ENCODE data around the gene TRIM3.

The TRIM3 gene

DNA sequence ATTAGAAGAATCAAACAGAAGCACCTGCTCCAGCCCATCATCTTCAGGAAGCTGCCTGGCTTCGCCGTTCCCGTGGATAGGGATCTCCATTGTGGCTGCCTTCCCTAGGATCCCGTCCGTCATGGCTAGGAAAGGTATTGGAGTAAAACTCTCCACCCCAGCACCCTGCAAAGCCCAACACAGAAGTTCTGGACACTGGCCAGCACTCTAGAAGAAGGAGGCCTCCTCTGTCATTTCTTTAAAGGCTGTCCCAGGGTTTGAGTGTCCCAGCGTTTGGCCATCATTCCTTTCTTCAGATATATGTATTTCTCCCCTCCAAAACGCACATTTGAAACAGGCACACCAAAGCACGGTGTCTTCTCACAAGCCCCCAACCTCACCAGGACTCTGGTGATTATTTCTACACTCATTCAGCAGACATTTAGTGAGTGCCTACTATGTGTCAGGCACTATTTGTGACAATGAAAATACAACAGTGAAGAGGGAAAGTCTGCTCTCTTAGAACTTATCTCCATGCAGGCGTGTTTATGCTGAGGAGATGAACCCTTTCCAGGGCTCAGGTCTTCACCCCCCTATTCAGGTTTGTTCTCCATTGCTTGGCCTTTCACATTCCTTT, 6.7 kb upstream of the TRIM3 start:
- DNase-seq: no peak

DNA sequence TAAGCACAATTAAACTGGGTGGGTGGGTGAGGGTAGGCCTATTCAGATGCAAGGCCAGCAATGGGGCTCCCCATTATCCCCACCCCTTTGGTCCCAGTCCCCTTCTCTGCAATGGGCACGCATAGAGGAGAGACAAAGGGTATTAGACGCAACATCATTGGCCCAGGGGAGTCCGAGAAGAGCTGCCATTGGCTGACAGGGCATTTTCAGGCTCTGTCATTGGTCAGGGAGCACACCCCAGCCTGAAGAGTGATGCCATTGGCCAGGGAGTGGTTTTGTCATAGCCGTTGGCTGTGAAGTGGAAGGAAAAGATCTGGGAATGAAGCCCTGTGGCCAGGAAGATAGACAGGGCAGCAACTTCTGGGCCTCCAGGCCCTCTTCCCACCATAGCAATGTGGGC, 2.8 kb upstream of the TRIM3 start:
- no peak for DNase-seq

DNA sequence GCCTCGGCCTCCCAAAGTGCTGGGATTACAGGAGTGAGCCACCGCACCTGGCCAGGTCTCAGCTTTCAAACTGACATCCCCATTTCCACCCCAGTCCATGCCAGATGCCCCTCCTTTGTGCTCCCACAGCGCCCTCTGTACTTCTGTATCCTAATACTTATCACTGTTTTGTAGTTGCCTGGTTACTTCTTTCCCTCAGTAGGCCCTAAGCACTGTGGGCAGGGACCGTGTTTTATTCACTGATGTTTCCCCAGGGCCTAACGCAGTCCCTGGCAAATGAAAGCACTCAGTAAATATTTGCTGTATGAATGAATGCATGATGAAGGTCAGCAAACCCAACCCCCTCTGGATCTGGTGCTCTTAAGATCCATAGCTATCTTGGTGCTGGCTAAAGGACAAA, 2.2 kb upstream of the TRIM3 start:
- DNase-seq: no peak

GRCh38 chr11:6474806-6475500, 1.2 kb upstream of the TRIM3 start:
- no peak for DNase-seq

GRCh38 chr11:6474413-6474792, 662 bp upstream of the TRIM3 start:
- no peak for DNase-seq

- DNase-seq: no peak
These were observed 807 bp downstream of the TRIM3 start for GRCh38 chr11:6472934-6473333.

DNA sequence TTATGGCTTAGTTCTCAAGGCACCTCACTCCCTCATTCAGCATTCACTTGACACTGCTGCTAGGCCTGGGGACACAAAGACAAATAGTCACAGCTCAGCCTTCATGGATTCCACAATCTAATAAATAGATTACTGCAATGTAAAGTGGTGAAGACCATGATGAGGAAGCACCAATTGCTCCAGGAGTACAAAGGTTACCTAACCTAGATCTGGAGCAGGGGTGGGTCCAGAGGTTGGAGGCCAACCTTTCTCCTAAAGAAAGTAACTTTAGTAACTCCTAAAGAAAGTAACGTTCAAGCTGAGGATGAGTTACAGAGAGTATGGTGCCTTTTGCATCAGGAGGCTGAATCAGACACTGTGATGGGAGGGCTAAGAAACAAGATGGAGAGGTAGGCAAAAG, 4.1 kb downstream of the TRIM3 start:
- DNase-seq: no peak

DNA sequence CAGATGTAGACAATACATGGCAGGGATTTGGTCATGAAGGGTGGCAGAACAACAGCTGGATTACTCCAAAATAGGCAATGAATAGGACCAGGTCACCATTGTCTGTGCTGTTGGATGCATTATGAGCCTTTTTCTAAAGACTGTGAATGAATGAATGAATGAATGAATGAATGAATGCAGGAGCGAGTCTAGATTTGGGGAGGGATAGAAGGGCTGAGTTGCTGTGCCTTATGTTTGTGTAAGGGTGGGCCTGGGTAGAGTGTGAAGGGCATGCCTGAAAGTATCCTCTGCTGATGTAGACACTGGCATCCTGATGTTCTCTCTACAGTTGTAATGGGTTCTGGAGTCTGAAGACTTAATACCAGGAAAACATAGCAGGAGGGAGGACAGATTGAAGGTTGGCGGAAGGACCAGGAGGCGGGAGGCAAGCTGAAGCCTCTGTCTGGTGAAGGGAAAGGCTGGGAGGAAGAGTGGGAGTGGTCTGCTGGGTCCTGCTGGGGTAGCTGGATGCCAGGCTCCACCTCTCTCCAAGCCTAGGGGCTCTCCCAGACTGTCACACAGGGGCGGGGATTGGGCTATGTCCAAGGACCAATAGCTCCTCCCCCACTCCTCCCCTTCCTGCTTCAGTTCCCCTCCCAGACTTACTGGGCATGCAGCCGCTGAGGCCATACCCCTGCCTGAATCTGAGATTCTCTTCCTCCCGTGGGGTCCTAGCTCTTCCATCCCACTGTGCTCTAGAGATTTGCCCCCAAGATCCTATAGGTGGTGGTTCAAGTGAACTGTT, 4.8 kb downstream of the TRIM3 start:
- no peak for DNase-seq

GRCh38 chr11:6459099-6459450, 14.7 kb downstream of the TRIM3 start:
- DNase-seq: no peak

- DNase-seq: no peak
These were observed 15.2 kb downstream of the TRIM3 start for GRCh38 chr11:6458352-6459098.

DNA sequence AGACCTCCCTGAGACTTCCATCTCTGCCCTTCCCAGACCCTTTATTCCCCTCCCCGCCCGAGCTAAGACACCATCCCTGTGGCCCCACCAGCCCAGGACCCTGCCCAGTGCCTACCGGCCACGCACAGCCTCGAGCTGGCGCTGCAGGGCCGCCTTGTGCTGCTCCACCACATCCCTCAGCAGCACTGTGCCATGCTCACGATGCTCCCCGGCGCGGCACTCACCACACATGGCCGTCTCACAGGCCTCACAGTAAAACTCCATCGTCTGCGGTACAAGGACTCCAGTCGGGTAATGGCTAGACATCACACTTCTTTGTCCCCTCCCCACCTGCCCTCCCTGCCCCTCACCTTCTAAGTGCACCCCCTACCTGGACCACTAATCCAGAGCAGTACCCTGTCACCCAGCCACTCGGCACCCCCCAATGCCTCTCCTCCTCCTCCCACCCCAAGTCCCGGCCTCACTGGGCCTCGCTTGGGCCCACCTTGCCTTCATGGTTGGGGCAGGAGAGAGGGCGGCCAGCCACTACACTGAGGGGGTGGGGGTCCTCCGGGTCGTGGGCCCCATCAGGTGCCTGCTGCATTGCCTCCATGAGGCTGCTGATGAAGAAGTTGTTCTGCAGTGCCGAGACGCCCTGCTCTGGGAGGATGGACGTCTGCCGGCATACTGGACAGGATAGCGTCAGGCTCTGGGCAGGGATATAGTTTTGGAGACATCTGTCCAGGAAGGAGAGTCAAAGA, 16.0 kb downstream of the TRIM3 start:
- DNase-seq: no peak

DNA sequence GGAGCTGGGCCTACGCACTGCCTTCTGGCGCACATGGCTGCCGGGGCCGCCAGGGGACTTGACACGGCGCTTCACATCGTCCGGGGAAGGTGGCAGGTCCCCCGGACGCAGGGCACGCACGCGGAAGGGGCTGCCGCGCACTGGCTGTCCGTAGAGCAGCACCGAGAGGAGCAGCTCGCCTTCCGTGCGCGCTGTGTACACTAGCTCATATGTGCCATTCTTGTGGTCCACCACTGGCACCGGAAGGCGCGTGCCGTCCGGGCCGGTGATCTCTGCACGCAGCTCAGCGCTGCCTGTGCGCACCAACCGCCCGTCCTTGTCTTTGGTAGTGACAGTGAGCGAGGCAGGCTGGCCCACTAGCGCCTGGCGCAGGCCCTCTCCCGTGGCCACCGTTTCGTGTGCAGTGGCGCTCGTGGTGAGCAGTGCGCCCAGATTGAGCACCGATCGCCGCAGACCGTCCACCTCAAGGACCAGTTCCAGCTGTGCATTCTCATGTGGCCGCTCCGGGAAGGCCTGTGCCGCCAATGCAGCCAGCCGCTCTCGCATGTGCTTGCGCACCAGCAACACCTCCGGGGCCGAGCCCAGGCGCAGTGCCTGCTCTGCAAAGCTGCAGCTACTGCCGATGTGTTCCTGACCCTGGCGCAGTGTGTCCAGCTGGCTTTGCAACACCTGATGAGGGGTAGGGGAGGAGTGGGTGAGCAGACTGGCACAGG, 17.2 kb downstream of the TRIM3 start:
- no peak for DNase-seq

GRCh38 chr11:6455070-6455469, 18.7 kb downstream of the TRIM3 start:
- no peak for DNase-seq

GRCh38 chr11:6453152-6453551, 20.6 kb downstream of the TRIM3 start:
- no peak for DNase-seq

- DNase-seq: no peak
These were observed 21.5 kb downstream of the TRIM3 start for GRCh38 chr11:6452219-6452618.

DNA sequence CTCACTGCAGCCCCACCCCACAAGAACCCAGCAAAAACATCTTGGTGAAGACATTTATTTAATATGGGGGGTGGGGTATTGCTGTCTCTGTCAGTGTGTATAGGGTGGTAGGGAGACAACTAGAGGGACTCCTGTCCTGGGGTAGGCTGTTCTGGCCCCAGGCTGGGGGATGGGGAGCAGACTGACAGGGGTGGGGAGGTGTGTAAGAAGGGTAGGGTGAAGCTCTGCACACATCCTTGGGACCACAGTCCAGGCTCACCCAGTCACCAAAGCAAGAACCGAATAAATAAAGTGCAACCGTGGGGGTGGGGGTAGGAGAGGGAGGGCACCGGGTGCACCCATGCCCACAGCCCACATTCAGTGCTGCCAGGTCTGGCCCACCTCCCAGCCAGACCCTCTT, 25.2 kb downstream of the TRIM3 start:
- DNase-seq: no peak

- DNase-seq: no peak
These were observed 30.3 kb downstream of the TRIM3 start for GRCh38 chr11:6443269-6444003.

GRCh38 chr11:6442441-6442840, 31.3 kb downstream of the TRIM3 start:
- DNase-seq: no peak

- DNase-seq: no peak
These were observed 32.8 kb downstream of the TRIM3 start, which contains the start of gene HPX for GRCh38 chr11:6440906-6441358. Gene HPX (minus strand): TSS chr11:6440987. CDS start chr11:6440963, 24 bp downstream.

DNA sequence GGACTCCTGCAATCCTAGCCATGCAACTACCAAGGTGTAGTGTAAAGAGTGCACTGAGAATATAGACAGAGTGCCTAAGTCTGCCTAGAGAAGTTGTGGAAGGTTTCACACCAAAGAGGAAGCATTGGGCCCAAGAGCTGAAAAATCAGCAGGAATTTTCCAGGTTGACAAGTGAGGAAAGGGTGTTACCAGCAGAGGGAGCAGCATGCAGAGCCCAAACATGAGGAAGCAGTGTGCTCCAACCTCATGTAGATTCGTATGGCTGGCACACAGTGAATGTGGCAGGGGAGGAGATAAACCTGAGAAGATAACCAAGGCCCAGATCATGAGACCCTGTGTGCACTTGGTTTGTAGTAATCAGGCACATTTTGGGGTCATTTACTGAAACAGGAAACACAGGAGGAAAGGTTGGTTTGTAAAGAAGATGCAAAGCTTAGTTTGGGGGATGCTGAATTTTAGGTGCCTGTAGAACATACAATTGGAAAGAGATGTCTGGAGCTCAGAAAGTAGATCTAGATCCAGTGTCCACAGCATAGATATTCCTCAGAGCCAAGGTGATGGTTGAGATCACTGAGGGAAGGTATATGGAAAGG, 34.7 kb downstream of the TRIM3 start:
- no peak for DNase-seq

DNA sequence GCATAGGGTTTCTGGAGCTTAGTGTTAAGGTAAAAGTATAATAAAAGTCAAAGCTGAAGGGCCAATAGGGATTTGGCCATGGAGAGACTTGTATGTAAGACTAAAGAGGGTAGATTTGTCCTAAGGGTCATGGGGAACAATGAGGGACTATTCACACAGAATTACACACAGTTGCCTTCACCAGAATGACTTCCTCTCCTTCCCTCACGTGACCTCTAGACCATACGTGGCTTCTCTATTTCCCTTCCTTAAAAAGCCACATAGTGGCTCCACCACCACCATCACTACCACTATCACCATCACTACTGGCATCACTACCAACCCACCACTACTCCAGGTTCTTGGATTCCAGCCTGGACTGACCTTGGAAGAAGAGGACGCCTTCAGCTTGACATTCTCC, 35.7 kb downstream of the TRIM3 start:
- no peak for DNase-seq

Measured in cerebellar nuclear complex (tissue), 1 donor.